Activated naive CD4-positive, alpha-beta T cell treated with anti-CD3 and anti-CD28 coated beads, Interleukin-2, amount 50 U/mL, for 72 hours (primary cell): ENCODE measurements around the gene NUDT16L1. TPM values are rescaled to one million over a fixed set of nuclear protein-coding genes. Genes with fewer than 3 reads are reported as not detected.
"Not testable (repeated sequence)": the region's sequence is repeated elsewhere in the genome, so short reads cannot be mapped to it uniquely, and the experiment has no call there.

Source experiments
- ATAC-seq, 2 donors: fragments of 150-1000 bp; cut with Tn5 transposase; 2 replicates each; pipeline ENCODE4 v1.10.0; 2021; ENCODE audit warnings: mild to moderate bottlenecking in 2 of 2, moderate library complexity in 2 of 2
- DNase-seq, 2 donors: peaks; one replicate each; pipeline ENCODE4 v3.0.0; 2021 to 2022; ENCODE audit warnings: low spot score in 2 of 2
- H3K27ac Mint-ChIP-seq, 2 donors: one replicate each; pipeline ENCODE4 v1.8.0; 2022; ENCODE audit warnings: mild to moderate bottlenecking in 2 of 2, mixed read lengths in 2 of 2
- H3K36me3 Mint-ChIP-seq, 2 donors: one replicate each; pipeline ENCODE4 v1.8.0; 2022; ENCODE audit warnings: mixed read lengths in 2 of 2
- H3K9me3 Mint-ChIP-seq, 2 donors: one replicate each; pipeline ENCODE4 v1.8.0; 2022; ENCODE audit warnings: mixed read lengths in 2 of 2
- total RNA-seq, 2 donors: library from RNA; stranded (reverse); gene quantifications; one replicate each; pipeline ENCODE4 v1.2.3, GENCODE V29; 2022

The NUDT16L1 gene
- total RNA-seq = 10 to 100 TPM; 20.7 to 42.8 TPM

- ATAC-seq = peak; percentile 94 to 97
- no peaks in the 10 kb centered on the region for H3K9me3 Mint-ChIP-seq
- peak within 1 kb of the TSS; percentile 74 to 82 for H3K27ac Mint-ChIP-seq
- peak; percentile 98 to 99 for DNase-seq
- H3K36me3 Mint-ChIP-seq = no peaks in the 10 kb centered on the region
Measured at GRCh38 chr16:4693296-4693955, at the start of gene NUDT16L1. NUDT16L1 (plus strand) TSS chr16:4693562; CDS start chr16:4693727, 165 bp downstream.

GRCh38 chr16:4646773-4647643 is 46.4 kb upstream of the NUDT16L1 start:
- peak; percentile 36 to 48 for ATAC-seq
- DNase-seq = no peak
- Mint-ChIP-seq H3K27ac (peak overlapping the region; percentile 11 to 51), H3K9me3 (no peaks in the 10 kb centered on the region), H3K36me3 (peaks cover 7 to 13% of the 10 kb centered on the region in 2 donors)

DNA sequence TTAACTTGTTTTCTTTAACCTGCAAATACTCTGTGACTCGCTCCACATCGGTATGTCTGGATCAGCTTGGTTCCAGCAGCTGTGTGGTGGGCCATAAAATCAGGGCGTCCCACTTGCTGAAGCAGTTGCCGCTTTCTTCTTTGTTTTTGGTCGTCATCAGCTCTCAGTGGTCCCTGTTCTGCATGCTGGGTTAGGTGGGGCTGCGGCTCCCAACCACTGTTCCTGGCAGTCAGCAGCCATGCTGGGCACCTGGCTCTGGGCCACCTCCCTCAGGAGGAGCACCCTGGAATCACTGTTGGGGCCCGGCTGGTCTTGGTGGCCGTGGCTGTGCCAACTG is 45.8 kb upstream of the NUDT16L1 start:
- H3K27ac Mint-ChIP-seq = peak overlapping the region in 1 of 2 donors; percentile 11
- no peaks in the 10 kb centered on the region for H3K9me3 Mint-ChIP-seq
- DNase-seq (no peak), ATAC-seq (no peak)
- H3K36me3 Mint-ChIP-seq = peaks cover 7 to 13% of the 10 kb centered on the region in 2 donors

DNA sequence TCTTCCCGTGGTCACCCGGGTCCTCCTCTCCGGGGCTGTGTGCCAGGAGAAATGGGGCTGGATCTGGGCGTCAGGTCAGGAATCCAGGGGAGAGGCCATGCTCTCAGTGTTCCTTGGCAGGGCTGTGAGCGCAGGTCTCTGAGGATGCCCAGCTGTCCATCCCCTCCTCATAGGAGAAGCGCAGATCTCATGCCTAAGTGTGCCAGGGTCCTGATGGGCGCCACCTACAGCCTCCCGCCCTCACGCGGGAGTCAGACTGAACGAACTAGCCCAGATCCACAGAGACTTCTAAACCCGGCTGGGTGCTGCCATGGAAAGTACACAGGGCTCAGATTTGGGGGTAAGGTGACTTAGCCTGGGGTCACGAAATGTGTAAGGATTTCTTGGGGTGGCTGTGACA is 44.4 kb upstream of the NUDT16L1 start:
- Mint-ChIP-seq H3K27ac (peak overlapping the region; percentile 43 to 68), H3K36me3 (peaks cover 7 to 13% of the 10 kb centered on the region in 2 donors), H3K9me3 (no peaks in the 10 kb centered on the region)
- DNase-seq = no peak
- peak in 1 of 2 donors; percentile 6 for ATAC-seq

DNA sequence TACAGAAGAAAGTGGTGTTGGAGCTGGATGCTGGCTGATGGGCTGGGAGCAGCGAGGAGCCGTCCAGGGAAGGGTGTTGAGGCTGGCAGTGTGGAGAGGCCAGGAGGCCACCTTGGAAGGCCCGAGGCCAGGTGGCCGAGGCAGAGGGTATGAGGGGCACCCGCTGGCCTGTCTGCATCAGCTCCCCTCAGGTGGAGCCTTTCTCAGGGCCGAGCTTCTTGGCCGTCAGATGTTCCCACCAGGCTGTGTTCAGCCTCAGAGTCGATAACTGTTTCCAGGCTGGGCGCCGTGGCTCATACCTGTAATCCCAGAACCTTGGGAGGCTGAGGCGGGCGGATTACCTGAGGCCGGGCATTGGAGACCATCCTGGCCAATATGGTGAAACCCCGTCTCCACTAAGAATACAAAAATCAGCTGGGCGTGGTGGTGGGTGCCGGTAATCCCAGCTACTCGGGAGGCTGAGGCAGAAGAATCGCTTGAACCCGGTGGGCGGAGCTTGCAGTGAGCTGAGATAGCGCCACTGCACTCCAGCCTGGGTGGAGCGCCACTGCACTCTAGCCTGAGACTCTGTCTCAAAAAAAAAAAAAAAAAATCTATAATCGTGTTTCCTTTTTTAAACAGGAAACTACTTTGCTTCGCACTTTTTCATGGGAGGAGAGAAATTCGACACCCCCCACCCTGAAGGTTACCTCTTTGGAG is 43.5 kb upstream of the NUDT16L1 start:
- H3K9me3 Mint-ChIP-seq = no peaks in the 10 kb centered on the region
- peaks cover 7 to 13% of the 10 kb centered on the region in 2 donors for H3K36me3 Mint-ChIP-seq
- peak; percentile 21 to 34 for ATAC-seq
- H3K27ac Mint-ChIP-seq = peak overlapping the region in 1 of 2 donors; percentile 79
- DNase-seq = no peak

DNA sequence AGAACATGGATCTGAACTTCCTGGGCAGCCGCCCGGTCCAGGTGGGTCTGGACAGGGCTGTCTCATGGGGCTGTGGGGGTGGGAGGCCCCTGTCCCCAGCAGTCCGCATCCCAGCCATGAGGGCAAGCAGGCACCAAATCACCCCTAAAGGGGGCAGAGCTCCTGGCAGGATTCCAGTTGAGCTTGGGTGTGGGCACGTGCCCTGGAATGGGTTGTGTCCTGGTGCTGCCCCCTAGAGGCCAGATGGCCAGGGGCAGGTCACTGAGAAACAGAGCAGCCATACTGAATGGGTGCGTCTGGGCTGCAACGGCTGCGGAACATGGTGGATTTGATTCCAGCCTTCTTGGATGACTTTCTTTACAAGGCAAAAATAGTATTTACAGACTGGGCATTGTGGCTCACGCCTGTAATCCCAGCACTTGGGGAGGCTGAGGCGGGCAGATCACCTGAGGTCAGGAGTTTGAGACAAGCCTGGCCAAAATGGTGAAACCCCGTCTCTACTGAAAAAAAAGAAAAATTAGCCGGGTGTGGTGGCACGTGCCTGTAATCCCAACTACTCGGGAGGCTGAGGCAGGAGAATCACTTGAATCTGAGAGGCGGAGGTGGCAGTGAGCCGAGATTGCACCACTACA is 42.8 kb upstream of the NUDT16L1 start:
- DNase-seq (peak; percentile 80 to 90), ATAC-seq (peak; percentile 79)
- peak overlapping the region in 1 of 2 donors; percentile 79 for H3K27ac Mint-ChIP-seq
- peaks cover 7 to 13% of the 10 kb centered on the region in 2 donors for H3K36me3 Mint-ChIP-seq
- not testable (repeated sequence) for H3K9me3 Mint-ChIP-seq

- DNase-seq = no peak
- Mint-ChIP-seq H3K27ac (peak overlapping the region in 1 of 2 donors; percentile 60), H3K9me3 (no peaks in the 10 kb centered on the region), H3K36me3 (peaks cover 7 to 13% of the 10 kb centered on the region in 2 donors)
- ATAC-seq = no peak
Measured at GRCh38 chr16:4651827-4652226, 41.5 kb upstream of the NUDT16L1 start.

GRCh38 chr16:4652561-4652960 is 40.8 kb upstream of the NUDT16L1 start:
- no peaks in the 10 kb centered on the region for H3K9me3 Mint-ChIP-seq
- no peak for ATAC-seq

DNA sequence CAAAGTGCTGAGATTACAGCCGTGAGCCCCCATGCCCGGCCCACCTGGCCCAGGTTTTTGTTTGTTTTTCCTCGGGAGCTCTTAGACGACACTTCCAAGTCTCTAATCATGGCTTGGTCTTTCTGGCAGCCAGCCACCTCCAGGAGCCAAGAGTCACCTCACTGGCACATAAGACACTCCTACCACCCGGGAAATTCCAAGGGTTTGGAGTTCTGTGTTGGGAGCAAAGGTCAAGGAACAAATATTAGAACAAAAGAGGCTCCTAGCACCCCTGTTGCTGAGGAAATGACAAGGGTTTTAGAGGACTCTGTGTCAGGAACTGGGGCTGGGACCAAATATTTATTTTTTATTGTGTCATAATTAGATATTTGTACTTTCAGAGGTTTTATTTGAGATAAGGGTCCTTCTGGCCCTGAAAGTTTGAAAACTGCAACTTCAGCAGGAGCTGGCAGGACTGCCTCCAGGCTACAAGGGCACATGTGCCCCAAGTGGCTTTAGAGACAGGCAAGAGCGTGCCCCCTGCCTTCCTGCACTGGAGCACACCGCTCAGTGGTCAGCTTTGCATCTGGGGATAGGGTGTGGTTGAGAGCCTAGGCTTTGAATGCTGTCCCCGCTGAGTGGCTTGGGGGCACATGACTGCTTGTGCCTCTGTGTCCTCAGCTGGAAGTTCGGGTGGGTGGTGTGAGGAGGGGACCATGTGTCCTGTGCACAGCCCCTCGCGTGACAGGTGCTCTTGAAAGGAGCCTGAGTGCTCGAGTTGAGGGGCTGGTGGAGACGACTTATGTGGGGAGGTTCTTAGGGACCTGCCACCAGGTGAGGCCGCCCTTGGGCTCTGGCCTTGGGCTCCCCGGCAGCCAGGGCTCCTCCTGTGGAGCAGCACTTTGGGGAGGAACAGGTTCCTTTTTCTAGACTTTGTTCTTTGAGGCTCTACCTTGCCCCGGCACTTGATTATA is 39.1 kb upstream of the NUDT16L1 start:
- H3K27ac Mint-ChIP-seq = peak overlapping the region in 1 of 2 donors; percentile 9

More at GRCh38 chr16:4652561-4652960, 40.8 kb upstream of the NUDT16L1 start:
- Mint-ChIP-seq H3K27ac (peak overlapping the region in 1 of 2 donors; percentile 29), H3K36me3 (peaks cover 7 to 13% of the 10 kb centered on the region in 2 donors)
- DNase-seq = no peak

GRCh38 chr16:4654964-4655590 is 38.3 kb upstream of the NUDT16L1 start:
- Mint-ChIP-seq H3K27ac (peak overlapping the region in 1 of 2 donors; percentile 9), H3K36me3 (peaks cover 7% of the 10 kb centered on the region in 2 donors)
- ATAC-seq = no peak

More for the DNA sequence above, 39.1 kb upstream of the NUDT16L1 start:
- no peaks in the 10 kb centered on the region for H3K9me3 Mint-ChIP-seq
- DNase-seq (no peak), ATAC-seq (no peak)
- H3K36me3 Mint-ChIP-seq = peaks cover 7% of the 10 kb centered on the region in 2 donors

DNA sequence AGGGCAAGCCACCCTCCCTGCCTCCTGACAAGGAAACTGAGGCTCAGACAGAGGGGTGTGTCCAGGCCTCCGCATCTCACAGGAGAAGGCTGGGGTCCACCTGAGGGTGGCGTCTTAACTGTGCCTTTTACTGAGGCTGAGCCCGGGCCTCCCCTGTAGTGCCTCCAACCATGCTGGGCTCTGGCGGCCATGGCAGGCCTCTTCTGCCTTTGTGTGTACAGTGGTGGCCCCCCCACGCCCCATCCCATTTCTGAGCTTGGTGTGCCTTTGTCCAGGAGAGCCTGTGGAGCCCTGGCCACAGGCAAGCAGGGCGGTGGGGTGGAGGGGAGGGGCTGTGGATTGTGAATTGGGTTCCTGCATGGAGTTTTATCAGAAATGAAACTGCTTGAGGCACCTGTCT is 37.6 kb upstream of the NUDT16L1 start:
- Mint-ChIP-seq H3K9me3 (no peaks in the 10 kb centered on the region), H3K36me3 (peaks cover under 1% of the 10 kb centered on the region in 2 donors), H3K27ac (no peak overlapping the region)
- DNase-seq (no peak), ATAC-seq (no peak)

More at GRCh38 chr16:4654964-4655590, 38.3 kb upstream of the NUDT16L1 start:
- H3K9me3 Mint-ChIP-seq = no peaks in the 10 kb centered on the region
- no peak for DNase-seq

DNA sequence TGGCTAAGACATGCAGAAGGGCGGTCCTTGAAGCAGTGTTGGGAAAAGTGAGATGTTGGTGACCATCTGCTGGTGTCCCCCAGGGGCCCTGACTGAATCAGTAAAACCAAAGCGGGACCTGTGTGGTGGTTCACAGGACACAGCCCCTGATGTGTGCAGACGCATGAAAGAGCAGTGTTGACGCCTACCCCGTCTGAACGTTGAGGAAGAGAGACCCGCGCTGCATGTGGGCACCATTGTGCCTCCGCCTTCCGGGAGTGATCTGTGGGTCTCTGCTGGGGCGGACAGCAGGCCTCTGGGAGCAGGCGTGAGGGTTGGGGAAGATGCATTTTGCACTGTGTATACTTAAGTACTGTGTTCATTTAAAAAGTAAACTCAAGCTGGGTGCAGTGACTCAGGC is 37.1 kb upstream of the NUDT16L1 start:
- Mint-ChIP-seq H3K36me3 (no peaks in the 10 kb centered on the region), H3K27ac (no peak overlapping the region), H3K9me3 (no peaks in the 10 kb centered on the region)
- DNase-seq = no peak
- no peak for ATAC-seq

- H3K36me3 Mint-ChIP-seq = no peaks in the 10 kb centered on the region
- DNase-seq (no peak), ATAC-seq (no peak)
- H3K9me3 Mint-ChIP-seq = no peaks in the 10 kb centered on the region
- no peak overlapping the region for H3K27ac Mint-ChIP-seq
Measured at GRCh38 chr16:4656695-4657686, 36.4 kb upstream of the NUDT16L1 start.
